ENCODE measurements around the gene AMFR. TPM values are rescaled to one million over a fixed set of nuclear protein-coding genes. Genes with fewer than 3 reads are reported as not detected.

AMFR gene
- total and polyA plus RNA-seq, 2 of the 13 experiments (the other 11 are each of a cell fraction or from before 2014, with no cell fraction given) = 52.9 to 108 TPM

DNA sequence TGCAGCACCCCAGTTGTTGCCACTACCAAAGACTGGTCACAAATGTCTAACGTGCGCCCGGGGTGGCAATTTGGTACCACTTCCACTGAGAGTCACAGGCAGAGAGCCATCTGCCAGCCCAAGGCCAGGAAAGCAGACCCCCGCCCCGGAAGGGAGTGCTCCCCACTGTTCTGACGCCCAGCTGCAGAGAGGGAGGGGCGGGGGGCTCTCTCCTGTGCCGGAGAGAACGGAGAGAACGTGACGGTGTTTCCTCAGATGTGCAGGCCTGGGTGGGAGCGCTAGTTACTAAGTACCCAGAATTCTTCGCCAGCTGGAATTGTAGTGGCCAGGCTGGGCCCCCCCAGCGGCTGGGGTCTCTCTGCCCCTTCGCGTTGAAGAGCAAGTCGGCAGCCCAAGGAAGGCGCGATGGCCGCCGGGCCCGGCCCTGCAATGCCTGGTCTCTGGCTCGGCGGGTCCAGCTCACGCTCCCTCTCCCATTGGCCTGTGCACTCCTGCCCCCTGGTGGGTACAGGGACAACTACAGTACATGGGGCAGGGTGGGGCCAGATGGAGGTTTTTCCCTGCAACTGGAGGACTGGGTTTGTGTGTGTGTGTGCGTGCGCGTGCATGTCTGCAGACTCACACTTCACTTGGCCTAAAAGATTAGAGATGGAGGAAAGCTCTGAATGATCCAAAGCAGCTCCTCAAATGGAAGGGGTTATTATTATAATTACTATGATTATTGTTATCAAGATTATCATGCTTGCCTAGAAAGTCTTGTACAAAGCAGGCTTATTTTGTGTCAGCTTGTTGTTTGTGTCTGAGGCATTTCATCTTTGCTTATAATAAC is 107.1 kb downstream of the AMFR start (continued):
- TF ChIP-seq, protein P1, sequence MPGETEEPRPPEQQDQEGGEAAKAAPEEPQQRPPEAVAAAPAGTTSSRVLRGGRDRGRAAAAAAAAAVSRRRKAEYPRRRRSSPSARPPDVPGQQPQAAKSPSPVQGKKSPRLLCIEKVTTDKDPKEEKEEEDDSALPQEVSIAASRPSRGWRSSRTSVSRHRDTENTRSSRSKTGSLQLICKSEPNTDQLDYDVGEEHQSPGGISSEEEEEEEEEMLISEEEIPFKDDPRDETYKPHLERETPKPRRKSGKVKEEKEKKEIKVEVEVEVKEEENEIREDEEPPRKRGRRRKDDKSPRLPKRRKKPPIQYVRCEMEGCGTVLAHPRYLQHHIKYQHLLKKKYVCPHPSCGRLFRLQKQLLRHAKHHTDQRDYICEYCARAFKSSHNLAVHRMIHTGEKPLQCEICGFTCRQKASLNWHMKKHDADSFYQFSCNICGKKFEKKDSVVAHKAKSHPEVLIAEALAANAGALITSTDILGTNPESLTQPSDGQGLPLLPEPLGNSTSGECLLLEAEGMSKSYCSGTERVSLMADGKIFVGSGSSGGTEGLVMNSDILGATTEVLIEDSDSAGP (CRISPR knock-in tag; IDR thresholded peaks at IDR 0.05; ENCODE audit: borderline replicate concordance) = peak; percentile 45; the same call in 1 of the 2 replicates
- TF ChIP-seq, protein P2, sequence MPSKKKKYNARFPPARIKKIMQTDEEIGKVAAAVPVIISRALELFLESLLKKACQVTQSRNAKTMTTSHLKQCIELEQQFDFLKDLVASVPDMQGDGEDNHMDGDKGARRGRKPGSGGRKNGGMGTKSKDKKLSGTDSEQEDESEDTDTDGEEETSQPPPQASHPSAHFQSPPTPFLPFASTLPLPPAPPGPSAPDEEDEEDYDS (CRISPR knock-in tag; IDR thresholded peaks at IDR 0.05) = no peak
- no peak for TF ChIP-seq HMGA1 (CRISPR knock-in tag; conservative IDR thresholded peaks at IDR 0.05)
- 0 out of 2 replicates have a peak, but pooled peaks have one; percentile 14 for TF ChIP-seq CHD2 (IDR thresholded peaks at IDR 0.05; ENCODE audit: low read depth, low read length)
- 0 out of 2 replicates have a peak, but pooled peaks have one; percentile 24 for TF ChIP-seq TARDBP (CRISPR knock-in tag; IDR thresholded peaks at IDR 0.05)
- 0 out of 2 replicates have a peak, but pooled peaks have one; percentile 41 for TF ChIP-seq THRA (CRISPR knock-in tag; IDR thresholded peaks at IDR 0.05; ENCODE audit: borderline replicate concordance)
- 0 out of 2 replicates have a peak, but pooled peaks have one; percentile 32 for TF ChIP-seq ZNF431 (CRISPR knock-in tag; IDR thresholded peaks at IDR 0.05; ENCODE audit: borderline replicate concordance, low read depth)
- TF ChIP-seq EED (CRISPR knock-in tag; IDR thresholded peaks at IDR 0.05) = no peak
- TF ChIP-seq MIXL1 (CRISPR knock-in tag; IDR thresholded peaks at IDR 0.05) = no peak
- TF ChIP-seq GABPA (IDR thresholded peaks at IDR 0.05; ENCODE audit: low read depth, low read length) = no peak
- no peak for TF ChIP-seq GABPA (CRISPR knock-in tag; IDR thresholded peaks at IDR 0.05; ENCODE audit: low read depth)
- TF ChIP-seq ZSCAN21 (CRISPR knock-in tag; IDR thresholded peaks at IDR 0.05; ENCODE audit: borderline replicate concordance) = 0 out of 2 replicates have a peak, but pooled peaks have one; percentile 35
- no peak for TF ChIP-seq GPN1 (CRISPR knock-in tag; IDR thresholded peaks at IDR 0.05; ENCODE audit: borderline replicate concordance)
- no peak for TF ChIP-seq CENPX (CRISPR knock-in tag; IDR thresholded peaks at IDR 0.05)
- TF ChIP-seq, protein P3, sequence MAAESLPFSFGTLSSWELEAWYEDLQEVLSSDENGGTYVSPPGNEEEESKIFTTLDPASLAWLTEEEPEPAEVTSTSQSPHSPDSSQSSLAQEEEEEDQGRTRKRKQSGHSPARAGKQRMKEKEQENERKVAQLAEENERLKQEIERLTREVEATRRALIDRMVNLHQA (CRISPR knock-in tag; IDR thresholded peaks at IDR 0.05) = no peak
- TF ChIP-seq ZNF788 (CRISPR knock-in tag; IDR thresholded peaks at IDR 0.05; ENCODE audit: borderline replicate concordance) = peak; percentile 45; the same call in 1 of the 2 replicates
- TF ChIP-seq ATF5 (CRISPR knock-in tag; IDR thresholded peaks at IDR 0.05; ENCODE audit: low read depth) = no peak
- TF ChIP-seq RELA (CRISPR knock-in tag; IDR thresholded peaks at IDR 0.05) = 0 out of 2 replicates have a peak, but pooled peaks have one; percentile 58
- TF ChIP-seq, protein P4, sequence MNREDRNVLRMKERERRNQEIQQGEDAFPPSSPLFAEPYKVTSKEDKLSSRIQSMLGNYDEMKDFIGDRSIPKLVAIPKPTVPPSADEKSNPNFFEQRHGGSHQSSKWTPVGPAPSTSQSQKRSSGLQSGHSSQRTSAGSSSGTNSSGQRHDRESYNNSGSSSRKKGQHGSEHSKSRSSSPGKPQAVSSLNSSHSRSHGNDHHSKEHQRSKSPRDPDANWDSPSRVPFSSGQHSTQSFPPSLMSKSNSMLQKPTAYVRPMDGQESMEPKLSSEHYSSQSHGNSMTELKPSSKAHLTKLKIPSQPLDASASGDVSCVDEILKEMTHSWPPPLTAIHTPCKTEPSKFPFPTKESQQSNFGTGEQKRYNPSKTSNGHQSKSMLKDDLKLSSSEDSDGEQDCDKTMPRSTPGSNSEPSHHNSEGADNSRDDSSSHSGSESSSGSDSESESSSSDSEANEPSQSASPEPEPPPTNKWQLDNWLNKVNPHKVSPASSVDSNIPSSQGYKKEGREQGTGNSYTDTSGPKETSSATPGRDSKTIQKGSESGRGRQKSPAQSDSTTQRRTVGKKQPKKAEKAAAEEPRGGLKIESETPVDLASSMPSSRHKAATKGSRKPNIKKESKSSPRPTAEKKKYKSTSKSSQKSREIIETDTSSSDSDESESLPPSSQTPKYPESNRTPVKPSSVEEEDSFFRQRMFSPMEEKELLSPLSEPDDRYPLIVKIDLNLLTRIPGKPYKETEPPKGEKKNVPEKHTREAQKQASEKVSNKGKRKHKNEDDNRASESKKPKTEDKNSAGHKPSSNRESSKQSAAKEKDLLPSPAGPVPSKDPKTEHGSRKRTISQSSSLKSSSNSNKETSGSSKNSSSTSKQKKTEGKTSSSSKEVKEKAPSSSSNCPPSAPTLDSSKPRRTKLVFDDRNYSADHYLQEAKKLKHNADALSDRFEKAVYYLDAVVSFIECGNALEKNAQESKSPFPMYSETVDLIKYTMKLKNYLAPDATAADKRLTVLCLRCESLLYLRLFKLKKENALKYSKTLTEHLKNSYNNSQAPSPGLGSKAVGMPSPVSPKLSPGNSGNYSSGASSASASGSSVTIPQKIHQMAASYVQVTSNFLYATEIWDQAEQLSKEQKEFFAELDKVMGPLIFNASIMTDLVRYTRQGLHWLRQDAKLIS (CRISPR knock-in tag; IDR thresholded peaks at IDR 0.05) = no peak
- TF ChIP-seq ZNF879 (CRISPR knock-in tag; IDR thresholded peaks at IDR 0.05) = no peak
- no peak for TF ChIP-seq ZC3H4 (CRISPR knock-in tag; IDR thresholded peaks at IDR 0.05; ENCODE audit: borderline replicate concordance)
